Activated CD8-positive, alpha-beta memory T cell treated with anti-CD3 and anti-CD28 coated beads, Interleukin-2, amount 50 U/mL, for 48 hours (primary cell): ENCODE results near the gene ARAP2.
"Not testable (repeated sequence)": the region's sequence is repeated elsewhere in the genome, so short reads cannot be mapped to it uniquely, and the experiment has no call there.

Experiments used
- DNase-seq: peaks from one replicate; pipeline ENCODE4 v3.0.0-alpha.2; 2020

The ARAP2 gene

DNA sequence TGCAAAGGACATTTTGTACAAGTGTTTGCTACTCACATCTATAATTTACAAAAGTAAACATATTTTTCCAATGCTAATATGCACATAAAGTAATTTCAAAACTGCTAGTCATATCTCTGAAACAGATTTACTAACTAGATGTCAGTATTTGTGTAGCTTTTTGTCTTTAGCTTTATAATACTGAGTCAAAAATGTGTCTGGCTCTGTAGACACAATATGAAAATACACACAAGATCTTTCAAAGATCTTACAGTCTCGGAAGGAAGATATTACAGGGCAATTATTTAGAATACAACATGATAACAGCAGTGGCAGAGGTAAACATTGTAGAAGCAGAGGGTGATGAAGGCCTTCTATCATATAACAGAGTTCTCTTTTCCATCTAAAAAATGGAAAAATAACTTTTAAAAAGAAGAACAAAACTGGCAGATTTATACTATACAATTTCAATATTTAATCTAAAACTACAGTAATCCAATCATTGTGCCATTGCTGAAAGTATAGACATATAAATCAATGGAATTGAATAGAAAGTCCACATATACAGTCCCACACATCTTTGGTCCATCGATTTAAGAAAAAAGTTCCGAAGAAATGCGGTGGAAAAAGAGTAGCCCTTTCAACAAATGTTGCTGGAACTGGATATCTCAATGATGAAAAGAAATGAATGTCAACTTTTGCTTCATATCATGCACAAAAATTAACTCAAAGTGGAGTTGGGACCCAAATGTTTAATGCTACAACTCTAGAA, 29.4 kb downstream of the ARAP2 start:
- DNase-seq: no peak

DNA sequence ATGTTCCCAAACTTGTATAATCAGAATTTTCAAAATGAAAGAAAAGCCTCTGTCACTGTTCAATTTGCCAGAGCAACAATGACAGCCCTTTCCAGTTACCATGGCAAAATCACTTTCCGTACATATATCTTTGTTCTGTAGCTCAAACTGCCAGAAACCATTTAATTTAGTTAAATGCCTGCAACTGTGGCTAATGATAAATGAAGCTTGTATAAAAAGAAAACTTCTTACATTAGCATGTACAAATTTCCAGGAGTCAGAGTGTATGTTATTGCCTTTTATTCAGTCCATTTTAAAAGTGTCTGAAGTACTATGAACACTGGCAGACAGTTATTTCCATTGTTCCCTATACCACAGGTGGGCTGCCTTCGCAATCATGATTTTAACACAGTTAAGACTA, 30.3 kb downstream of the ARAP2 start:
- DNase-seq: no peak

DNA sequence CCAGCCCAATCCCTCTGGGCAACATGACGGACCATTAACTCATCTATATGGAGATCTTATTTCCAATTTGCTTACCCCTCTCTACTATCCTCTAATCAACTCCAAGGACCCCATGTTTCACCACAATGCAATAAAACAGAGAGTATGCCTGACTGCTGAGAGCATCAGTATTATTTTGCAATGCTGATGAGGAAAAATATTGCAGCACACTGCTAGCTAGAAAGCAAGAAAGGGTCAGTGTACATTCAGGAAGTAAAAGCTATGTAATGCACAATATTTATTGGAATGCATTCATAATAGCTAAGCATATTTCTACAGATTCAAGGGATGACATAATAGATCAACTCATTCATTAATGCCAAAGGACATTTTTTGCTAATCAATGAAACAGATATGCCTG, 33.2 kb downstream of the ARAP2 start:
- no peak for DNase-seq

DNA sequence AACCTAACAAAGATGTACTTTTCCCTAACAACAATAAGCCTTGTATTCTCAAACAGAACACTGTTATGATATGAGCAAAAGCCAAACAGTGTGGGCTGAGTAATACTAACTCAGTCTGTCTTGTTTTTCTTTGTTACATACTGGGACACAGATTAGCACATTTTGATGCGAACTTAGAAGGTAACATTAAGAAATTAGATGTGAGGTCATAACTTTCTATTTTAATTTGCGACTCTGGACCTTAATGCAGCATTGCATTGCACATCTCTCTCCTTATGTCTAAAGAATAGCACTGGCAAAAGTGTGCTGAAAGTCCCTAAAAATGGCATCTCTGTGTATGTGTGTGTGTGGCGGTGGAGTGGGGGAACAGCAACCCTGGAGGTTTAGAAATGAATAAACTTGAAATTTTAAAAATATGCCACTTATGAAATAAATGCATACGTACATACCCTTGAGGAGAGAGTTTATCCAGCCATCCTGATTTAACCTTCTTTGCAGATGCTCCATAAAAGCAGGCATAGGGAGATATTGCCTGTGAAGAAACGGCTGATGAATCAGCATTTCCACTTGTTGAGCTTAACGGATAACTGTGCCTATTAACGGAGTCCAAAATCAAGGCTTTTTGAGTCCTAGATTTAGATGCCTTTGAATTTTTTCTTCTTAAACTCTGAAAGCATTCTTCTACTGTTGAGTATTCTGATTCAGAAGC, 34.2 kb downstream of the ARAP2 start:
- no peak for DNase-seq

DNA sequence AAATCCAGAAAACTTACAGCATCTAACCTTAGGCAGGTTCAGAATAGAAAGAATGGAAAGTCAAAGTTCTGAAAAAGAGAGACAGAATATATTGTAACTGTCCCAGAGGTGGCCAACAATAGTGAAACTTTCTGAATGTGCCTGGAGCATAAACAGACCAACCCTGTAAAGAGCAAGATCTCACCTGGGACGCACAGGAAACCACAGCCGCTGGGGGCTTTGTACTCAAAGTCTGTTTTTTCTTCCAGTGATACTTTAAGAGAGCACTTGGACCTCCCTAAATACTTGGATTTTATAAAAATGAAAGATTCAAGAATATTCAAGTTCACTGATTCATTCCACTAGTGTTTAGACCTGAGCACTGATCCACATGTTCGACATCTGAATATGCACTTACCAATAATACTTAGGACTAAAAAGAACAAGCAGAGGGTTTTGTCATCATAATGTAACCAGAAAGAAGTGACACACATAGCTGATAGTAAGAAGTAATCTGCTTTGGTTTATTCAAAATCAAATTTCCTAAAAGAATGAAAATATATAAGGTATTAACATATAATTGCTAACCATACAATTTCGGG, 35.3 kb downstream of the ARAP2 start:
- DNase-seq: no peak

DNA sequence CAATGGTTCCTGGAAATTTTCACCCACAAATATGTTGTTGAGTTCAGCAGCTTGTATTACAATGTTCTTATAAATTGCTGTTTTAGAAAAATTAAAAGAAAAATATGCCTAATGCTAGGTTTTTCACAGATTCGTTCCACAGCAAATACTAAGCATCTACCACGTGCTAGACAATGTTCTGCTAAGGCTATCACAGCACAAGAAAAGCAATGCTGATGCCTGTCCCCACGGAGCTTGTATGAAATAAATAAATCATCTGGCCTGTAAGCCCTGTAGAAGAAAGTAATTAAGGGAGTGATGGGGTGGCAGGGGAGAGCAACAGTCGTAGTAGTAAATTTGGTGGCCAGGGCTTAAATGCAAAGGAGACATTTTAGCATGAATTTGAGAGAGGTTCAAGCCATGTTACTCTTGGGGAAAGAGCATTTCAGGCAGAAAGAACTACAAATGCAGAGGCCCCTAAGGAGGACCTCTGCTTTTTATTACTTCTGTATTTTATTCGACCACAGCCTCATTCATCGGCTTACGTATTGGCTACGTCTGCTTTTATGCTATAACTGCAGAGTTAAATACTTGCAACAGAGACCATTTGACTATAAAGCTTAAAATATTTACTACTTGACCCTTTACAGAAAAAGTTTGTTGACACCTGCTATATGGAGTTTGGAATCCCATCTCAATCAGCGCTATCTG, 36.3 kb downstream of the ARAP2 start:
- no peak for DNase-seq

DNA sequence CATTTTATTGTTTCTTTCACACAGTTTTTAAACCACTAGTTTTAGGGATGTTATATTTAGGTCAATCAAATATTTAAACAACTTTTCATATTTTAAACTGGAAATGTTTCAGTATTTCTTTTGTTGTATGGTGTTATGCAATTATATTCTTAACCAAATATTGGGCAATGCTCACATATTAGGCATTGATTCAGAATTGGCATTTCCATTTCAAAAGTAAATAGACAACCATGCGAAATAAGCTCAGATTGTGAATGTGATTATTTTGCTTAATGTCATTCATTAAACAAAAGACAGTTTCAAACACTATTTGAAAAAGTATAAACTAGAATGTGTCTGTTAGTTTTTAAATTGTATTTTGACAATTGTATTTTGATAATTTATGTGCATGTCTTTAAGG, 36.9 kb downstream of the ARAP2 start:
- DNase-seq: no peak

DNA sequence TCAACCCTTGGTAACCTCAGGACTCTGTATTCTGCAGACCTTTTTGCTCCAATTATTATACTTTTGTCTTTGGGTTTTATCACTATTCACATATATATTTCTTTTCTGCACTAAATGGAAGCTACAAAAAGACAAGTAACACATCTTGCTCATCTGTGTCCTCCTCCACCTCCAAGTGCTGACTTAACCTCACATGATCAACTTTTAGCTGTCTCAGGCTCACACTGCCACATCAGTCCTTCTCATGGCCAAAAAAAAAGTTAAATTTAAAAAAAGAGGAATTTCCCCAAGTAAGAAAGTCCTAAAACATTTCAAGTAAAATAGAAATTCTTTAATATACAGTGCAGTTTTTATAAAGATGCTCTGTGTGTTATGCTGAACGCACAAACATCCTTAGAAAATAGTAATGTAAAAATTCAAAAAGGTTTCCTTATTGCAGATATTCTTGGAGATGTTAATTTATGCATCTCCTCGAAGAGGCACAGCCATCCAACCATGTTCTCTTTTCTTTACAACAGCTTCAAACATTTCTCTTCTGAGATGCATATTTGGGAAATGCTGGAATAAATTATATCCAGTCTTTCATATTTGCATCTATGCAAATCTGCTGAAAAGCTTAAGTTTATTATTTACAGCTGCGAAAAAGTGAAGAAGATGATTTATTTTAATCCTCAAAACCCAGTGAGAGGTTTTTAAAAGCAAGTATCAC, 37.6 kb downstream of the ARAP2 start:
- no peak for DNase-seq

DNA sequence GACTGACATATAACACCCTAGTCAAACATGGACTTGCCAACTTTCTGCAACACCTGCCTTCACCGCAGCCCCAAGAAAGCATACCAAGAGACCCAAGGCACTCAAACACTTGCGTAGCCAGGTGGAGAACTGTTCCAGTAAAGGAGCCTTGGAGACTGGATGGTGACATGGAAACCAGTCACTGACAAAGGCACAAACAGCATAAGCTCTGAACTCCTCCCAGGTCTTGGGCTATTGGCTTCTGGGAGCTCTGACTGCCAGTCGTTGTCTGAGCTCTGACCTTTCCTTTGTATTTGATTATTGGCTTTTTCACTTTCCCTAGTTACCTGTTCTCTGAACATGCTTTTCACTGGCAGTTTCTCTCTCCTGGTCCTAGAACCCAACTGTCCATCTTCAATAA, 38.3 kb downstream of the ARAP2 start:
- DNase-seq: no peak

DNA sequence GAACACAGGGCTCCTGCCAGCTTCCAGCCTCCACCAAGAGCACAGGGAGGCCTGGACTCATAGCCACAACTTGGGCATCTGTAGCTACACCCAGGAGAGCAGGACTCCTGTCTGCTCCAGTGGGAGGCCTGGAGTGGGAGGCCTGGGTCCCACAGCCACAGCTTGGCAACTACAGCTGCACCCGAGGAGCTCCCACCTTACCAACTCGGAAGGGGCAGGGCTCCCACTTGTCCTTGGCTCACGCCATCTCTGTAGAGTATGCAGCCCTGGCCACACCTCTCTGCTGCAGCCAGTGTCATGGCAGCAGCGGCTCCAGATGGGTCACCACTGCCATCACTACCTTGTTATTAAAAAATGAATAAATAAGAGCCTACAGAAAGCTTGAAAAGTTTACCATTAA, 45.5 kb downstream of the ARAP2 start:
- DNase-seq: no peak

DNA sequence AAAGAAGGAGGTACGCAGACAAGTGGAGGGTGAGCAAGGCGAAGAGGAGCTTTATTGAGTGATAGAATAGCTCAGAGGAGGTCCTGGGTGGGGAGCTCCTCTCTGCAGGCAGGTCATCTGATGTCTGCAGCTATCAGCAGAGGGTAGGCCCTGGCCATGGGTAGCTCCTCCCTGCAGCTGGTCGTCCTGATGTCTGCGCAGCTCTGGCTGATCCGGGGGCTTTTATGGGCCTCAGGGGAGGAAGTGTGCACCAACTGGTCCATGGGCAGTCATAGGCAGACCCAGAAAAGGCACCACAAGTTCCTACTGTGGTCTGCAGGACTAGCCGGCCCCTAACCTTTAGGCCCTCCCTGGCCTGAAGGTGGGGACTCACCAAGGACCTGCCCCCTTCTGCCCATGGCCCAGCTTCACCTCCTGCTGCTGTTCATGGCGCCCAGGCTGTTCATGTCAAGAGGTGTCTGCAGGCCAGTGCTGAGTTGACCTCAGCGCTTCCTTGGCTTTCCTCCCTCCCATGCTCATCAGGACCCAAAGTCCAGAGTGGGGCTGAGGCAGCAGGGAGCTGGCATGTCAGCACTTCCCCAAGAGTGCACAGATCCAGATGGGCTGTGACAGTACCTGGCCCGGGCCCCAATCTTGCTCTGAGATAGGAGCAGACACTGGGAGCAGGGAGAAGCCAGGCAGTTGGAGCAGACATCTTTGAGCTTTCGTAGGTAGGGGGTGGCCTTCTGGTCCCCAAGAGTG, 46.1 kb downstream of the ARAP2 start:
- no peak for DNase-seq

DNA sequence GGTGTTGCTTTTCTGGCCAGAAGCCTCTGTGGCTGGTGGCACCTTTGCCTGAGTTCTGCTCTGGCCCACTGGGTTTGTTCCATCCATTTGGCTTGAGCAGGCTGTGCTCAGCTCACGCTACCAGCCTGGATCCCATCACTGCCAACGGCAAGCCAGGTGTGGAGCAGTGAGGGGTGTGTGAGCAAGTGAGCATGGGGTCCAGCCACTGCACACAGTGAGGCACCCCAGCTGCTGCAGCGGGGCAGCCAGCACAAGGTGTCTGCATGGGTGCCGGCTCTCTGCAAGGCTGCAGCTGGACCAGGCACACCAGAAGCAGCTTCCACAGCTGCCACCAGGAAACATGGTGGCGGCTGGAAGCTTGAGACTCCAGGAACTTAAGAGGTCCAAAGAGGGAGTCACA, 46.8 kb downstream of the ARAP2 start:
- DNase-seq: no peak

DNA sequence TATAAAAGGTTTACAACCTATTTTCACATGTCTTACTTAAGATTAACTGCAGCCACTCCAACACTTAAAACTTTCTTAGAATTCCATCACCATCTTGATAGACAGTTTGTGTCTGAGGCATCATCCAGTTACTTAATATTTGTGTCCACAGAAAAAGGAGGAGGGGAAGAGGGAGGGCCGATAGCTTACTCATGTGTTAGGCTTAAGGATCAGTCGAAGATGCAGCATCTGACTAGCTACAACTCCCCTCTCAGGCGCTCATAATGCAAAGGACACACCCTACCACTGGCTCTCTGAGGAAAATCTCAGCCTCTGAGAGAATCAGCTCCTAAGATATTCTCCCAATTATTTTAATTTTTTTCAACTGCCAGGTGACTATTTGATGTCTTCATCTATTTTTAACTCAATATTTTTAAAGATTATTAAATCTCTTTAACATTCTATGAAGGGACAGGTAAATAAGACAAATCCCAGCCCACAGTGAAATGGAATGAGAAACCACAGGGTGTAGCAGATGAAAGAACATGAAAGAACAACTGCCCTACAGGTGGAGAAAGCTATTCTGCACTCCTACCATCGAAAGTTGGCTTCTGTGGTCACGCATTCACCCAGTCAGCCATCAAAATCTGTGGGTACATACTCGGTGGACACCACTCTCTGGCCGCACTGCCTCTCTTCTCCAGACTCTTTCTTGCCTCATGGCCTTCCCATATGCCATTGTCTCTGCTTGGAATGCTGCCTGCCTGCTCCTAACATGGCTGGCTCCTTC, 48.0 kb downstream of the ARAP2 start:
- no peak for DNase-seq

DNA sequence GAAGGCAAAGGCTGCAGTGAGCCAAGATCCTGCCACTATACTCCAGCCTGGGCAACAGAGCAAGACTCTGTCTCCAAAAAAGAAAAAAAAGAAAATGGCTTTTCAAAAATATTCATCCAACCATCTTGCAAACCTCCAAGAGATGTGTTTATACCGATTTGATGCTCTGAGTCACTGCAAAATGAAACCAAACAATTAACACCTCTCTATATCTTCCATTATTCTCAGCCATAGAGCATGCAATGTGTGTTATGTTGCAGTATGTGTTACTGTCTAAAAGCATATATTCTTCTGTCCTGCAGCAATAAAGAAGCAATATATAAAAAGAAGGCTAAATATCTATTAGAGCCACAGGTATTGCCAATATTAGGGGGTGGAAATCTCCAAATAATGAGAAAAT, 51.4 kb downstream of the ARAP2 start:
- DNase-seq: no peak

DNA sequence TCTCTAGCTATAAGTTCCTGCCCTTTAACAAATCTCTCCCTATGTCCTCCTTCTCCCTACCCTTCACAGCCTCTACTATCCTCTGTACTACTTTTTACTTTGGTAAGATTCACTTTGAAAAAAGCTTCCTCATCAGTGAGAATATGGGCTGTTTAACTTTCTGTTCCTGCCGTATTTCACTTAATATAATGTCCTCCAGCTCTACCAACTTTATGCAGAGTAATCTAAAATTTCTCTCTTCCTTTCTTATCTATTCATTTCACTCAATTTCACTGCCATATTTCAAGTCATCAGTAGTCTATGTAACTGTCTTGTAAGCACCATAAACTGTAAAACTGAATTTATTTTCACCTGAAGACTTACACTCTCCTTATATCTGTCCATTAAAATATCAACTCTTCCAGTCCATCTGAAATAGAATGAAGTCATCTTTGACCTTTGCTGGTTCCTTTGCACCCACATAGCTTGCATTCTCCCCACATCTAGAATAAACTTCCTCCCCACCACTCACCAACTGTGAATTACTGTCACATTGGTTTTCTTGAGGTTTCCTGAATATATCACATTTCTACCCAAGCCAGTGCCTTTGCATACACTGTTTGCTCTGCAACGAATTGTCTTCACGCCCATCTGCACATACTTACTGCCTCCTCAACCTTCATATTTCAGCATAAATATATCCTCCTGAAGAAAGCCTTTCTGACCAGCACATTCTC, 54.6 kb downstream of the ARAP2 start:
- DNase-seq: no peak

DNA sequence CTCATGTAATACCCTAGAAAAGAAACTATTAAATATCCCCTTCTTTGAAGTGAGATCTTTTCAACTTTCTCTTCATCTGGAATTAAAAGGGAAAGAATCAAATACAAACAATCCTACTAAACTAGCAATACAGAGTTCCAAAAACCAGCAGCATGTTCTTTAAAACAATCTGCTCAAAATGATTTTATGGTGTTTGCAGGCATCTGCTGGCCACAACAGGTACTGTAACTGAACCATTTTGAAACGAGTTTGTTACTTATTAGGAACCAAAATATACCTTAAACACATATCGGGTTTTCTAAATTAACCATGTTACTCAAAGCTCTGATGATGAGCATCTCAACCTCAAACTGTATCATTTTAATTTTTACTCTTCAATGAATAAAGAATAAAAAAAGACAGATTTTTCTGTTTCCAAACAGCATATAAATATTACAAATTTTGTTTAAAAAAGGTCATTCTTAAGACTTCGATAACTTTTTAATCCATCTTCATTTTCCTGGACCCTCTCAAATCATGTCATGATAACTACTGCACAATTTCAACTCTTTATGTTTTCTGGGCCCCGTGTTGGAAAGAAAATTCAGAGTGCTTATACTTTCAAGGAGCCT, 56.5 kb downstream of the ARAP2 start:
- DNase-seq: no peak

DNA sequence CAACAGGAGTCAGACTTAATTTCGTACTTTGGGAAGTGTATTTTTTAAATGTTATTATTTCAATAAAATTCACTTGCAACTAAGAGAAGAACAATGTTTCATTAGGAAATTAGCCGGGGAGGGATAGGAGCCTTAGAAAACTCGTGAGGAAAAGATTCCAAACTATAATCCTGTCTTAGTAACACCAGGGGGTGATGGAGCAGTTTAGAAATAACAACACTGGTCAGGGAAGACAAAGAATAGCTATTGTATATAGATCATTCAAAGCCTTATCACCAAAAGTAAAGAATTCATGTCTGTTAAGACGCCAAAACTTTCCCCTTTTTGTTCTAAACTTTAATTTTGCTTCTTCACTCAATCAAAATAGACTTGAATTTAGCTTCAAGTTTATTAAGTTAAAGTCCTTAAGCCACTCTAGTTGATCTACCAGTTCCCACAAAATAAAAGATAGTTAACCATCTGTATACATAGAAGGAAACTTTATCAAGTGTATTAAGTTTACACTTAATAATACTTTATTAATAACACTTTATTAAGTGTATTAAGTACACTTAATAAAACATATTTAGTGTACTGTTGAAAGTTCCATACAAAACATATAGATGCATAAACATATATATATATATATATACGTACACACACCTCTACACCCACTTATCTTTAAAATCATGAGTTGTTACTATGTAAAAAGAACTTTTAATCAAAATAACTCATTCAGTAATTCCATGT, 60.5 kb downstream of the ARAP2 start:
- no peak for DNase-seq

DNA sequence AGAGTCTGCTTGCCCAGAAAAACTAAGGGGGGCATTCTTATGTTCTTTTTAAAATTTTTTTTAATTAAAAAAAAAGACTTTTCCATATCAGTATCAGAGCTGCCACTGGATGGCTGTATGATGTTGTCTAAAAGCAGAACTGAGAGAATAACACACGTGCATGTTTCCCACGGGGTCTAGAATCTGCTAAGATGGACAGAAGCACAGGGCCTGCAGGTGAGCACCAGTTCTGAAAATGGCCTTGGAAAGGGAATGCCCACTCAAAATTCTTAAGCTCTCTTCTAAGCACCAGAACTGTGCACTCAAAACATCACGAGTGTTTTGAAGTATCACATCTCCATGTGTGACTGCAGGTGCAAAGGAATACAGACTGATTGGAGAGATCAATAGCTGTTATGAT, 61.1 kb downstream of the ARAP2 start:
- DNase-seq: no peak

DNA sequence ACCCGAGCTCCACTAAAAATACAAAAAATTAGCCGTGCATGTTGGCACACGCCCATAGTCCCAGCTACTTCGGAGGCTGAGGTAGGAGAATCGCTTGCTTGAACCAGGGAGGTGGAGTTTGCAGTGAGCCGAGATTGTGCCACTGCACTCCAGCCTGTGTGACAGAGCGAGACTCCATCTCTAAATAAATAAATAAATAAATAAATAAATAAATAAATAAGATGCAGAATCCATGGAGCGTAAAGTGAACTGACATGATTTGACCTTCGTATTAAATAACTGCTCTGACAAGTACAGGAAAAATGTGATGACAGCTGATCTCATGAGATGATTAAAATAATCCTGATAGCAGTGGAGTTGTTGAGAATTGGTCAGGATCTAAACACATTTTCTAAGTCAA, 62.0 kb downstream of the ARAP2 start:
- DNase-seq: not testable (repeated sequence)

DNA sequence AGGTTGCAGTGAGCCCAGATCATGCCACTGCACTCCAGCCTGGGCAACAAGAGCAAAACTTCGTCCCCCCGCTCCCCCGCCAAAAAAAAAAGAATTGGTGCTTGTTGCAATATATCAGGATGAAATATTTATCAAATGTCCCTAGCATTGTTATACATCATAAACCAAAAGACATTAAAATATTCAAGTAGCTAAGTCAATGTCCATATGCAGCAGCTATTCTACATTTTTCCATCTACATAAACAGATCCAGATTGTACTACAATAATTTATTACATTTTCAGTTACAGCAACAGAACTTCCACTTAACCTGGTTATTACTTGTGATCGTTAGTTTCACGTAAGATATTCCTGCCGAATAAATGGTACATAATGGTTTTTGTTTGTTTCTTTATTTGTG, 64.1 kb downstream of the ARAP2 start:
- no peak for DNase-seq
